Esophagus squamous epithelium (tissue), 4 donors: ENCODE results near the gene PRKD1.

Source experiments
- POLR2A ChIP-seq, 4 donors: fragments of 450-650 bp; IDR thresholded peaks; one replicate each; pipeline ENCODE4 v1.6.1; 2017; ENCODE audit warnings: antibody characterized with exemption in 4 of 4, mild to moderate bottlenecking in 4 of 4, moderate library complexity in 3 of 4
- TF ChIP-seq, protein P1 (sequence below), 6 experiments: fragments of 450-650 bp in 4 of 6; fragments of 200-600 bp in 2 of 6; sonication (generic) in 2 of 6; IDR thresholded peaks; one replicate each; pipeline ENCODE4 v1.5.1; 2016 to 2019; ENCODE audit warnings: antibody characterized with exemption in 6 of 6, mild to moderate bottlenecking in 4 of 6, moderate library complexity in 4 of 6

DNA sequence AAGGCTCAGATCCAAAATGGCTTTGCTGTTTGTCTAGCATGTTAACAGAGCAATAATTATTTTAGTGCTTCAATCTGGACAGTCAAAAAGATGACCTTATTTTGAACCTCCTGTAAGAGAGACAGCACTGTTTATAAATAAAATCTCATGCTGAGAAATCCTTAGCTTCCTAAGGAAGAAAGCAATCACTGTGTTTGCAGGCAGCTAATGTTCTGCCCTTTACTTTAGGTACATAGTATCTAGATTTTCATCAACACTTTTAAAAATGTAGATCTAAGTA, 105.3 kb downstream of the PRKD1 start:
- TF ChIP-seq, protein P1, sequence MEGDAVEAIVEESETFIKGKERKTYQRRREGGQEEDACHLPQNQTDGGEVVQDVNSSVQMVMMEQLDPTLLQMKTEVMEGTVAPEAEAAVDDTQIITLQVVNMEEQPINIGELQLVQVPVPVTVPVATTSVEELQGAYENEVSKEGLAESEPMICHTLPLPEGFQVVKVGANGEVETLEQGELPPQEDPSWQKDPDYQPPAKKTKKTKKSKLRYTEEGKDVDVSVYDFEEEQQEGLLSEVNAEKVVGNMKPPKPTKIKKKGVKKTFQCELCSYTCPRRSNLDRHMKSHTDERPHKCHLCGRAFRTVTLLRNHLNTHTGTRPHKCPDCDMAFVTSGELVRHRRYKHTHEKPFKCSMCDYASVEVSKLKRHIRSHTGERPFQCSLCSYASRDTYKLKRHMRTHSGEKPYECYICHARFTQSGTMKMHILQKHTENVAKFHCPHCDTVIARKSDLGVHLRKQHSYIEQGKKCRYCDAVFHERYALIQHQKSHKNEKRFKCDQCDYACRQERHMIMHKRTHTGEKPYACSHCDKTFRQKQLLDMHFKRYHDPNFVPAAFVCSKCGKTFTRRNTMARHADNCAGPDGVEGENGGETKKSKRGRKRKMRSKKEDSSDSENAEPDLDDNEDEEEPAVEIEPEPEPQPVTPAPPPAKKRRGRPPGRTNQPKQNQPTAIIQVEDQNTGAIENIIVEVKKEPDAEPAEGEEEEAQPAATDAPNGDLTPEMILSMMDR (IDR thresholded peaks at IDR 0.05): no peak
- no peak for TF ChIP-seq POLR2A (IDR thresholded peaks at IDR 0.05)
